SK-N-SH treated with all-trans-retinoic acid at 6 μM for 48 hours (cell line): Measurements from ENCODE around the gene SOCS1.

Experiments
- ATAC-seq: fragments of 200-7000 bp; cut with Tn5 transposase; 3 replicates; pipeline ENCODE4 v1.9.1; 2020; ENCODE audit warnings: mild to moderate bottlenecking, moderate library complexity
- ARNTL ChIP-seq: fragments of 450-650 bp; formaldehyde crosslinking; IDR thresholded peaks from 2 replicates; pipeline ENCODE4 v1.5.0; 2020; ENCODE audit warnings: low read depth, mild to moderate bottlenecking, moderate library complexity, borderline replicate concordance
- BACH2 ChIP-seq: fragments of 250-450 bp; sonication (Bioruptor Pico); IDR thresholded peaks from 2 replicates; pipeline ENCODE4 v1.9.0; 2021; ENCODE audit warnings: mild to moderate bottlenecking, borderline replicate concordance
- CREB5 ChIP-seq: fragments of 250-450 bp; sonication (Bioruptor Pico); IDR thresholded peaks from 2 replicates; pipeline ENCODE4 v1.5.1; 2020; ENCODE audit warnings: low read depth, mild to moderate bottlenecking, moderate library complexity
- CSDC2 ChIP-seq: fragments of 250-450 bp; sonication (Bioruptor Pico); IDR thresholded peaks from 2 replicates; pipeline ENCODE4 v1.5.0; 2020; ENCODE audit warnings: mild to moderate bottlenecking, moderate library complexity
- CSRNP3 ChIP-seq: fragments of 250-450 bp; sonication (Bioruptor Pico); IDR thresholded peaks from 2 replicates; pipeline ENCODE4 v1.5.1; 2021; ENCODE audit warnings: mild to moderate bottlenecking, moderate library complexity
- ESRRG ChIP-seq: fragments of 250-450 bp; sonication (Bioruptor Pico); IDR thresholded peaks from 2 replicates; pipeline ENCODE4 v1.6.1; 2021; ENCODE audit warnings: mild to moderate bottlenecking
- OSR1 ChIP-seq: fragments of 250-450 bp; sonication (Bioruptor Pico); IDR thresholded peaks from 2 replicates; pipeline ENCODE4 v1.8.0; 2022; ENCODE audit warnings: moderate library complexity, mild to moderate bottlenecking, inconsistent platforms
- PPARA ChIP-seq: fragments of 250-450 bp; sonication (Bioruptor Pico); IDR thresholded peaks from 2 replicates; pipeline ENCODE4 v1.5.0; 2020; ENCODE audit warnings: mild to moderate bottlenecking, borderline replicate concordance
- RARB ChIP-seq: fragments of 250-450 bp; sonication (Bioruptor Pico); IDR thresholded peaks from 2 replicates; pipeline ENCODE4 v1.8.0; 2021; ENCODE audit warnings: mild to moderate bottlenecking, moderate library complexity
- SNAI2 ChIP-seq: fragments of 250-450 bp; sonication (Bioruptor Pico); IDR thresholded peaks from 2 replicates; pipeline ENCODE4 v1.5.0; 2020; ENCODE audit warnings: mild to moderate bottlenecking, moderate library complexity
- TCF4 ChIP-seq: fragments of 250-450 bp; sonication (Bioruptor Pico); IDR thresholded peaks from 2 replicates; pipeline ENCODE4 v1.8.0; 2021; ENCODE audit warnings: mild to moderate bottlenecking, moderate library complexity, borderline replicate concordance
- TOX ChIP-seq: fragments of 250-450 bp; sonication (Bioruptor Pico); IDR thresholded peaks from 2 replicates; pipeline ENCODE4 v1.8.0; 2021; ENCODE audit warnings: mild to moderate bottlenecking, moderate library complexity, borderline replicate concordance
- TSHZ2 ChIP-seq: fragments of 250-450 bp; sonication (Bioruptor Pico); IDR thresholded peaks from 2 replicates; pipeline ENCODE4 v1.5.0; 2020; ENCODE audit warnings: mild to moderate bottlenecking, moderate library complexity
- ZC3H10 ChIP-seq: fragments of 250-450 bp; sonication (Bioruptor Pico); IDR thresholded peaks from 2 replicates; pipeline ENCODE4 v1.5.1; 2021; ENCODE audit warnings: mild to moderate bottlenecking, moderate library complexity
- ZFP3 ChIP-seq: fragments of 250-450 bp; sonication (Bioruptor Pico); IDR thresholded peaks from 2 replicates; pipeline ENCODE4 v1.5.0; 2020; ENCODE audit warnings: mild to moderate bottlenecking, moderate library complexity
- ZFP30 ChIP-seq: fragments of 450-650 bp; formaldehyde crosslinking; IDR thresholded peaks from 2 replicates; pipeline ENCODE4 v1.5.0; 2022; ENCODE audit warnings: mild to moderate bottlenecking, moderate library complexity
- ZNF70 ChIP-seq: fragments of 450-650 bp; formaldehyde crosslinking; IDR thresholded peaks from 2 replicates; pipeline ENCODE4 v1.5.0; 2020; ENCODE audit warnings: mild to moderate bottlenecking, moderate library complexity

Gene SOCS1

GRCh38 chr16:11257131-11257938 is 1.3 kb upstream of the SOCS1 start:
- peak; percentile 84 for ATAC-seq
- no peak for TF ChIP-seq ZFP30
- no peak for TF ChIP-seq ZFP3 (CRISPR knock-in tag)
- TF ChIP-seq CSRNP3 (CRISPR knock-in tag) = no peak
- no peak for TF ChIP-seq RARB (CRISPR knock-in tag)
- no peak for TF ChIP-seq ZNF70 (CRISPR knock-in tag)
- no peak for TF ChIP-seq CREB5
- no peak for TF ChIP-seq PPARA (CRISPR knock-in tag)
- no peak for TF ChIP-seq ARNTL (CRISPR knock-in tag)

- ATAC-seq = peak; percentile 53
- TF ChIP-seq ZNF70 (CRISPR knock-in tag) (no peak), CSRNP3 (CRISPR knock-in tag) (no peak), TSHZ2 (CRISPR knock-in tag) (no peak), OSR1 (CRISPR knock-in tag) (no peak), TOX (CRISPR knock-in tag) (no peak), SNAI2 (CRISPR knock-in tag) (no peak), CSDC2 (no peak), ARNTL (CRISPR knock-in tag) (no peak), CREB5 (no peak), ZC3H10 (CRISPR knock-in tag) (no peak)
Observed at GRCh38 chr16:11256661-11257130, 692 bp upstream of the SOCS1 start.

- TF ChIP-seq TOX (CRISPR knock-in tag) (no peak), ARNTL (CRISPR knock-in tag) (no peak), ZFP30 (no peak), RARB (CRISPR knock-in tag) (no peak), BACH2 (CRISPR knock-in tag) (no peak), CREB5 (no peak), TSHZ2 (CRISPR knock-in tag) (no peak), ESRRG (CRISPR knock-in tag) (no peak), CSRNP3 (CRISPR knock-in tag) (no peak), TCF4 (no peak), OSR1 (CRISPR knock-in tag) (no peak), CSDC2 (no peak), SNAI2 (CRISPR knock-in tag) (no peak), ZC3H10 (CRISPR knock-in tag) (no peak)
- ATAC-seq = no peak
Observed at GRCh38 chr16:11254913-11255736, 879 bp downstream of the SOCS1 start.
